NT2/D1 (cell line): Measurements from ENCODE around the gene ZNF140.

Experiments
- SUZ12 ChIP-seq: IDR thresholded peaks from 2 replicates; pipeline ENCODE4 v1.6.1; 2011; ENCODE audit not compliant: insufficient read length, insufficient read depth; ENCODE audit errors: extremely low read depth
- YY1 ChIP-seq: IDR thresholded peaks from 2 replicates; pipeline ENCODE4 v1.6.1; 2011; ENCODE audit not compliant: insufficient read length, insufficient read depth
- ZNF274 ChIP-seq: IDR thresholded peaks from 2 replicates; pipeline ENCODE4 v1.6.1; 2011; ENCODE audit warnings: mild to moderate bottlenecking, low read depth, low read length

DNA sequence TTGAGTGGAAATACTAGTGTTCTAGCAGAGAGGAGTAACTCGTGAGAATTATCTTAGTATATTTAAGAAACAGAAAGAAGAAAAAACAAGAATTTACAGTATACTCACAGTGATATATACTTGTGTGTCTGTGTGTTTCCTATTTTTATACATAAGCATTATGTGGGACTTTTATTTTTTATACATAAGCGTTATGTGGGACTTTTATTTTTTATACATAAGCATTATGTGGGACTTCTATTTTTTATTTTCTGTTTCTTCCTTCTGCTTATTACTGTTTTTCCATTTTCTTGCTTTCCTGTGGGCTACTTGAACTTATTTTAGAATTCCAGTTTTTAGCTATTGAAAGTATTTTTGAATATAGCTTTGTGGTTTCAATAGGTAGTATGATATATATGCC is 6.9 kb upstream of the ZNF140 start:
- TF ChIP-seq ZNF274 (no peak), YY1 (no peak), SUZ12 (no peak)
